Stimulated activated CD8-positive, alpha-beta memory T cell treated with anti-CD3 and anti-CD28 coated beads, Interleukin-15, amount 100 ng/mL, for 1 hour (primary cell): ENCODE measurements around the gene BTF3L4.
"Not testable (repeated sequence)": the region's sequence is repeated elsewhere in the genome, so short reads cannot be mapped to it uniquely, and the experiment has no call there.

Source experiments
- DNase-seq: peaks from one replicate; pipeline ENCODE4 v3.0.0-alpha.2; 2020; ENCODE audit warnings: low read depth

BTF3L4 gene

DNA sequence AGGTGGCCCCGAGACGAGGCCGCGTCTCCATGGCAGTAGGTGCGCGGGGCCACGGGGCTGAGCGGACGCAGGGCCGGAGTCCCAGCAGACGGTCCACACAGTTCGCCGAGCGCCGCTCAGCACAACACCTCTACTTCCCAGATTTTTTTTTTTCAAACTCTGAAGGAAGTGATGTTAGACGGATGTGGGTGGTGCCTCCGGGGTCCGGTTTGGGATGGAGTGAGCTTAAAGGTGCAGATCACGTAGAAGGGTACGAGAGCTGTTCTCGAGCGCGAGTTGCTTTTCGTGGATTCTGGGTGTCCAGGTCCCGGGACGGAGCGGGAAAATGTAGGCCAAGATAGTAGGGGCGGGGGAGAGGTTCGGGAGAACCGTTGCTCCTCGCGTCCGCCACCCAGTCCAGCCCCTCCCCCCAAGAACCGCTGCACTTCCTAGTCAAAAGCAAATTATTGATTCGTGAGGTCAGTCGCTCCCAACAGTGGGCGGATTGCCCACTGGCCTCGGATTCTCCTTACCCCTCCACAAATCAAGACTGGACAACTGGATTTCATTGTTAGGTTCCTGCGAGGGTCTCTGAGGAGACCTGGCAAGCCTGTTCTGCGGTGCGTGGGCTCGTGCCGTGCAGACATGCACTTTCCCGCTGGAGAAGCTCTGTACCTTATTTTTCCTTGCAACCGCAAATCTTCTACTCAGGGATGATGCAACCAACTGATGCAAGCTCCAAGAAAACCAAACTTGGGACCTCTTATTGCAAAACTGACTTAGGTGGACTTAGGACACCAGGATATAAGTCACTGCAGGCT is 829 bp upstream of the BTF3L4 start, which contains the start of gene TXNDC12:
Gene TXNDC12 (minus strand): TSS at position 126 of the 800 bp plus-strand sequence. CDS start 95 bp downstream, at position 31.
- DNase-seq, result peak; percentile 31

DNA sequence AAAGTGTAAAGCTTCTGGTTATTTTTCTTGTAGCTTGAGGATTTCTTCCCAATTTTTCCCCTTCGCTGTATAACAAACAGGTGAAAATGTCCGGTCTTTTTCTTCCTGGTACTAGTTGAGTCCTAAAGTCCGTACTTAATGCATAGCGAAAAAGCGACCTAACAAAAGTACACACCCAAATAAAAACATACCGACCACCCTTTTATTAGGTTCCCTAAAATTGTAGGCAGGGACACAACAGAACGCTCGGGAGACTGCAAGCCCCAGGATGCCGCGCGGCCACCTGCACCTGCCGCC is 281 bp upstream of the BTF3L4 start:
- DNase-seq, result no peak

DNA sequence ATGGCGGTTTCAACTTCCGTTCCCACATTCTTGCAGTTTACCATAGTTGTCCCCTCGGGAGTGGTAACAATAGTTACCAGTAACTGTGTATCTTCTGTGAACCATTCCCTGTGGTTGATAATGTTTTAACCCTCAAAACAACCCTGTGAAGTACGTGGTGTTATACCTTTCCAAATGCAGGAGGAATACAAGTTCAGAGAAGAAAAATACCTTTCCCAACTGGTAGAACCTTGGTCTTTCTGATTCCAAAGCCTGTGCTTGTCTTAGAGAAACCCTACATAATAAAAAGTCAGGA is 789 bp downstream of the BTF3L4 start:
- no peak for DNase-seq

DNA sequence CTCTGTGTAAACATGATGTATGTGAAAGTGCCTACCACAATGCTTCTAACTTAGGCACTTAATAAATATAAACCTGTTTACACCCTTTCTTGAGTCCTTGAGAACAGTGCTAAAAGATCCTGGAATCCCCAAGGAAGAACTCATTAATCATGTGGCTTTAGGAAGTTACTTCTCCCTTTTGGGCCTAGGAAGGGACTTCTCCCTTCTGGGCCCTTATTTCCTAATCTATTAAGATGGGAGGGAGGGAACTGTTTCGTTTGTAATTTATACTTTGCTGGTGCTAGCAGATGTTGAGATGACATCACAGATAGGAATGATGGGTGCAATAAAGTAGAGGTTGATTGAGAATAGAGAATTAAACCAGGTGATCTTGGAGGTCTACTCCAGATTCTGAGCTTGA is 1.2 kb downstream of the BTF3L4 start:
- DNase-seq, result no peak

DNA sequence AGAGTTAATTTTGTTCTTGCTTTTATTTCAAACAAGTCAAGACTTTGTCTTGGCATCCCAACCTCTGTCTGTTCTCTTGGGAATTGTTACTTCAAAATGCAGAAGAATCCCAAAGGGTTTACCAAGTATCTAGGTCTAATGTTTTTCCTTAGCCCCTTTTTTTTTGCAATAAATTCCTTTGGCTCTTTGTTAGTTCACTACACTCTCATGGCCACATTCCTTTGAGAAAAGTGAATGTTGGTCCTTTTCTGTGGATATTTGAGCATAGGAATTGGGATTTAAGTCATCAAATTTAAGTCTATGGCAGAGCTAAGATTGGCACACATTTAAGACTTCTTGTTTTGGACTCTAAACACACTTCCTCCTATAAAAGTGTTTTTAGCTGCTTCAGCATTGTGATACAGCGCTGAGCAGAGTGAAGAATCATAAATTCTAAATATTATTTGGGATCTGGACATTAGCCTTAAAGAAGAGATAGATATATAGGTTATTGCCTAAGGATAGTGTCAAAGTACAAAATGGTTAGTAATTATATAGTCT is 1.9 kb downstream of the BTF3L4 start:
- no peak for DNase-seq

DNA sequence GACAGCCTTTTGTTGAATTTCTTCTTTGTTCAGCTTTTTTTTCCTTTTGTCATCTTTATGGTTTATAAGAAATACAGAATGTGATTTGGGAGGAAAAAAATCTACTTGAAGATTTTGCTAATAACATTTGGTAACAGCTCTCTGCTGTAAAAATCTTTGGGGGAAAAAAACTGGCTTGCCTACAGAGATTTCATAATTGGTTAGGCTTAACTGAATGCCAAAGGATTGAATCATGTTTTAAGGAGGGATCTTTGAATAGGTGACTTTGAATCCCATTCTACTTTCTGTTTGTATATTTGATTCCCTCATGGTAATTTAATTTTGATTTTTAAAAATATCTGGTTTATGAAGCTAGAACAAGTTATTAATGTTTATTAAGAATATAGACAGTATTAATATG is 3.2 kb downstream of the BTF3L4 start:
- no peak for DNase-seq

DNA sequence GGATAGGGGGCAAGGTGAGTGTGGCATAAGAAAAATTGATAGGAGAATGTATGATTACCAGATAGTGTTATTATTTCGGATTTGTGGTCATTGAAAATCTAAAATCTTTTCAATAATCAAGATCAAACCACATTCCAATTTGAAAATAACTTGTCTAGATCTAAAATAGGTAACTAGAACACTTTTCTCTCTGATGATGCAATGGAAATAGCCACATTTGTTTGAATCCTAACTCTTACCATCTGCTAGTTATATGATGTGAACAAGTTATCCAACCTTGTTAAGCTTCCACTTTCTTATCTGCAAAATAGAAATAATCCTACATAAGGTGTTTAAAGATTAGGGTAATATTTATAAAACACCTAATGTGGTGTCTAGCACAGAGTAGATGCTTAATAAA is 3.8 kb downstream of the BTF3L4 start:
- DNase-seq, result no peak

DNA sequence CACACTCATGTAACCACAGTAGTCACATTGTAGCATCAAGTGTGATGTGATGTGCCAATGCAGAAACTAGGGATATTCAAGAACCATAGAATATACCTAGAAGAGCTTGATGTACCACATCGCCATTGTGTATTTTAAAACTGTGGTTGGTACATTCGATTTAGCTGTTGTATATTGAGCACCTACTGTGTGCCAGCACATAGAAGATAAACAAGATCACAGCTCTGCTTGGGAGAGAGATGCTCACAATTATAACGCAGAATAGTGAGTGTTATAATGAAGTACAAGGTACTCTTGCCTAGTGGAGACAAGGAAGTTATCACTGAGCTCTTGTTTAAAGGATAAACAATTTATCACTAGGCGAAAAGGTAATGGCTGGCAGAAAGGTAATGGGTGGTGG is 4.7 kb downstream of the BTF3L4 start:
- no peak for DNase-seq

DNA sequence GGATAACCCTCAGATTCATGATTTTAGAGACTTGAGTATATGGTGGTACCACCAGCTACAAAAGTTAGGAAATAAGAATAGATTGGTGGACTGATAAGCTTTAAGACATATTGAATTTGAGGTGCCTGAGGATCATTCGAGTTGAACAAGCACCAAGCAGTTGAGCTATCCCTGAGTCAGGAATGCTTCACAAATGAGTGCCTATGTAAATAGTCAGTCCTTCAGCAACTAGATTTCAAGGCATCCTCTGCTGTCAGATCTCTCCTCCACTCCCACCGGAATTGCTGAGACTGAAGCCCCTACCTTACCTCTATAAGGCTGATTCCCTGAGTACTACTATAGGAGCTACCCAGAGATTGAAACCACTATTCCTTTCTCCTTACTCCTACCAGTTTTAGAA is 7.1 kb downstream of the BTF3L4 start:
- no peak for DNase-seq

DNA sequence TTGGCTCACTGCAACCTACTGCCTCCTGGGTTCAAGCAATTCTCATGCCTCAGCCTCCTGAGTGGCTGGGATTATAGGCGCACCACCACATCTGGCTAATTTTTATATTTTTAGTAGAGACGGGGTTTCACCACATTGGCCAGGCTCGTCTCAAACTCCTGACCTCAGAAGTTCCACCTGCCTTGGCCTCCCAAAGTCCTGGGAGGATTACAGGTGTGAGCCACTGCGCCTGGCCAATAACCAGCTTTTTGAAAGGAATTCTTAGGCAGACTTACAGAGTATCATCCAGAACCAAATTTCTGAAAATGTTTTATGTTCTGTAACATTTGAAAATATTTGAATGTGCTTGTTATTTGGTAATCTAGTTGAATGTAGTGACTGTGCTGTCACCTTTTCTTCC is 14.6 kb downstream of the BTF3L4 start:
- DNase-seq, result no peak

DNA sequence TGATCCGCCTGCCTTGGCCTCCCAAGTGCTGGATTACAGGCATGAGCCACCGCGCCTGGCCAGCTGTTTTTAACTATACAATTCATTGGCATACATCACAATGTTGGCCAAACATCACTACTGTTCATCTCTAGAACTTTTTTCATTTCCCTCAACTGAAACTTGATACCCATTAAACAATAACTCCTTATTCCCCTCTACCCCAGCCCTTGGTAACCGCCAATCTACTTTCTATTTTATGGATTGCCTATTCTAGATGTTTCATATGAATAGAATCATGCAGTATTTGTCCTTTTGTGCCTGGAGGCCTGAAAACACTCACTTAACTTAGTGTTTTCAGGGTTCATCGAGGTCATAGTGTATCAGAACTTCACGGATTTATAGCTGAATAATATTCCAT is 16.2 kb downstream of the BTF3L4 start:
- DNase-seq, result no peak

DNA sequence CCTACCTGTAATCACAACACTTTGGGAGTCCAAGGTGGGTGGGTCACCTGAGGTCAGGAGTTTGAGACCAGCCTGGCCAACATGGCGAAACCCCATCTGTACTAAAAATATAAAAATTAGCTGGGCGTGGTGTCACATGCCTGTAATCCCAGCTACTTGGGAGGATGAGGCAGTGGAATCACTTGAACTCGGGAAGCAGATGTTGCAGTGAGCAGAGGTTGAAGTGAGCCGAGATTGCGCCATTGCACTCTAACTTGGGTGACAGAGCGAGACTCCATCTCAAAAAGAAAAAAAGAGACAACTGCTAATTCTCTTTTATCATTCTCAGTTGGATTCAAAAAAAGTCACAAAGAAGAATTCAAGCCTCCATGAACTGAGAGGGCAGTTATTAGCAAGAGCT is 21.2 kb downstream of the BTF3L4 start:
- not testable (repeated sequence) for DNase-seq

DNA sequence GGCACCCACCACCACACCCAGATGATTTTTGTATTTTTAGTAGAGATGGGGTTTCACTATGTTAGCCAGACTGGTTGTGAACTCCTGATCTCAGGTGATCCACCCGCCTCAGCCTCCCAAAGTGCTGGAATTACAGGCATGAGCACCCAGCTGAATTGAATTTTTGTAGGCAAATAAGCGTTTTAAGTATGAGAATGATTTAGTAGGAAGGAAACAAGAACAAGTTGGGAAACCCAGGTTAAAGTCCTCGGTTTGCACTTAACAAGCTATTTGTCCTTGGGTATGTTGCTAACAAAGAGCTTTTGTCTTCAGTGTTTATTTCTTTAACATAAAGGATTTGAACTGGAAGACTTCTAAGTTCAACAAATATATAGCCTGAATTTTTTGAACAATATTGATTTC is 23.9 kb downstream of the BTF3L4 start:
- no peak for DNase-seq

DNA sequence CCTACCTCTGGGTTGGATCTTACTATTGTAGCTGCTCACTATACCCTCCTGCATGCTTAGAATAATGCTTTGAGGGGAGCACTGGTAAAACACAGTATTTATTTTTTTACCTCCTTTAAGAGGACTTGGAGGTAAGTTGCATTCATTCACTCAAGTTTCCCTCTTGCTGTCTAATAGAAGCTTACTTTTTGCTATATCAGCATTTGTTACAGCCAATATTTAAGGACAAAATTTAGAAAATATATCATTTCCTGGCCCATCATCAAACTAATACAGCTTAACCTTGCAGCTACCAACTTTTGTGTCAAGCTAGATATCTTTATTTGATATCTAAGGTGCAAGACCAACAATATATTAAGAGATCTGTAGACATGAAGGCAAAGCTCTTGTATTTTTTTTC is 31.8 kb downstream of the BTF3L4 start:
- DNase-seq, result not testable (repeated sequence)

DNA sequence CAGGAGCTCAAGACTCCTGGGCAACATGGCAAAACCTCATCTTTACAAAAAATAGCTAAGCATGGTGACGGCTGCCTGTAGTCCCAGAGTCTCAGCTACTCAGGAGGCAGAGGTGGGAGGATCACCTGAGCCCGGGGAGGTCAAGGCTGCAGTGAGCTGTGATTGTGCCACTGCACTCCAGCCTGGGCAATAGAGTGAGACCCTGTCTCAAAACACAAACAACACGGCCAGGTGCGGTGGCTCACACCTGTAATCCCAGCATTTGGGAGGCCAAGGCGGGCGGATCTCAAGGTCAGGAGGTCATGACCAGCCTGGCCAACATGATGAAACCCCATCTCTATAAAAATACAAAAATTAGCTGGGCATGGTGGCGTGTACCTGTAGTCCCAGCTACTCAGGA is 38.2 kb downstream of the BTF3L4 start:
- DNase-seq, result not testable (repeated sequence)

DNA sequence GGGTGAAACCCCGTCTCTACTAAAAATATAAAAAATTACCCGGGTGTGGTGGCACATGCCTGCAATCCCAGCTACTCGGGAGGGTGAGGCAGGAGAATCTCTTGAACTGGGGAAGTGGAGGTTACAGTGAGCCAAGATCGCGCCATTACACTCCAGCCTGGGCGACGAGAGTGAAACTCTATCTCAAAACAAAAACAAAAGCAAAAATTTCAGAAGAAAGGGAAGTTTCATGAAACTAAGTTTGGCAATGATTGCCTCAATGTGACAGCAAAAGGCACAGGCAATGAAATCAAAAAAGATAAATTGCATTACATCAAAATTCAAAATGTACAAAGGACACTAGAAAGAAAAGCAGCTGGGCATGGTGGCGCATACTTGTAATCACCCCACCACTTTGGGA is 40.1 kb downstream of the BTF3L4 start:
- DNase-seq, result no peak

DNA sequence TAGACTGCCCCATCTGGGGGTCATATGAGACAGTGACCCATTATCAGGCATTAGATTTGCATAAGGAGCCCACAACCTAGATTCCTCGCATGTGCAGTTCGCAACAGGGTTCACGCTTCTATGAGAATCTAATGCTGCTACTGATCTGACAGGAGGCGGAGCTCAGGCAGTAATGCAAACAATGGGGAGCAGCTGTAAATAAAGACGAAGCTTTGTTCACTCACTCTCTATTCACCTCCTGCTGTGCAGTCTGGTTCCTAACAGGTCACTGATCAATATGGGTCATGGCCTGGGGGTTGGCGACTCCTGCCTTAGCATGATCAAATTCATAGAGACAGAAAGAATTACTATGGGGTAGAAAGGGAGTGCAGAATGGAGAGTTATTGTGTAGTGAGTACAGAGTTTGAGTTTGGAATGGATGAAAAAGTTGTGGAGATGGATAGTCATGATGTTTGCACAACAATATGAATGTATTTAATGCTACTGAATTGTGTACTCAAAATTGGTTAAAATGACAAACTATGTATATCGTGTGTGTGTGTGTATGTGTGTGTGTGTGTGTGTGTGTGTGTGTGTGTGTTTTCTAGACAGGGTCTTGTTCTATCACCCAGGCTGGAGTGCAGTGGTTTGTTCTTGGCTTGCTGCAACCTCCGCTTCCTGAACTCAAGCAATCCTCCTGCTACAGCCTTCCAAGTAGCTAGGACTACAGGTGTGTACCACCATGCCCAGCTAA is 42.2 kb downstream of the BTF3L4 start:
- no peak for DNase-seq

DNA sequence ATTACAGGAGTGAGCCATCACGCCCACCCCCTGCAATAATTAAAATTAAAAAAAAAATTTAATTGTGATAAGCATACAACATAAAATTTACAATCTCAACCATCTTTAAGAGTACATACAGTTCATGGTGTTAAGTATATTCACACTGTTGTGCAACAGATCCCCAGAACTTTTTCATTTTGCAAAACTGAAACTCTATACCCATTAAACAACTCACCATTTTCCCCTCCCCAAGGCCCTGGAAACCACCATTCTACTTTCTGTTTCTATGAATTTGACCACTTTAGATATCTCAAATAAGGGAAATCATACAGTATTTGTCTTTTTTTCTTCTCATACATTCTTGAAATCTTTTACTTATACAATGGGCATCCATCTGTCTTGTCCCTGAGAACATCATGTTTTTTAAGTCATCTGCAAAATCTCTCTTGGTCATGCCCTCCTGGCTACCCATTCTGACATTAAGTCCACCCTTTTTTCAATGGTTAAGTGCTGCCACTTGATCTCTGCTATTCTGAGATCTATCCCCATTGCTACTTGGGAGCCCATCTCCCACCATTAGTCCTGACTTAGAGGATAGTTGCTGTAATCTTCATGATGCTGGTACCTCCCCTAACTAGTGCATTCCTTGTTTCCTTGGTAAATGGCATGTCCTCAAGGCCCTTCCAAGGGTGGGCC is 46.4 kb downstream of the BTF3L4 start:
- no peak for DNase-seq

DNA sequence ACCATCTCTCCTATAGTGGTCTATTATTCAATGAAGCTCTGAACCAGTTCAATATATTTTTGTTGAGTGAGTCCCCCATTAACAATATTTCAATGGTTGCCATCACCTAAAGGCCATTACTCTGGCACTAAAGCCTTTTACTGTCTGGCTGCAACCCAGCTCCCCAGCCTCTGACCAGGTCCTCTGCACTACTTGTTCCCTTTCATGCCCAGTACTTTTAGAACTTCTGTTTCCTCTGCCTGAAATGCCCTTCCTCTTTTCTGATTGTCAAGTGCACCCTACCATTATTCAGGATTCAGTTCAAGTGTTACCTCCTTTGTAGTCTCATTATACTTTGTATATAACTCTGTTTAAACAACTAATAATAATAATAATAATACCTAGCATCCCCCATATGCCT is 55.4 kb downstream of the BTF3L4 start:
- no peak for DNase-seq

DNA sequence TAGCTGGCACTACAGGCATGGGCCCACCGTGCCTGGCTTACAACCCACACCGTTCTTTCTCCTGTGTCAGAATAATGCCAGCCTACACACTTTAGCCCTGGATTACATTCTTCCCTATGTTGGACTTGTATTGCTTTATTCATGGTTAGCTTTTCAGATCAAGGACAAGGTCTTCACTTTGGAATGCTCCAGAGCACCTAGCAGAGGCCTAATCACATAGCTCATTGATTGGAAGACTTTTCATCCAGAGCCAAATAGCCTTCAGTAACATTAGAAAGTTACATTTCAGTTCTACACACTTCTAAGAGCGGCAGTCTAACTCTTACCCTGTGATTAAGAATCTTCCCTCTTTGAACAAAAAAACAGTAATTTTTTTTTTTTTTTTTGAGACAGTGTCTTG is 56.4 kb downstream of the BTF3L4 start:
- DNase-seq, result no peak

DNA sequence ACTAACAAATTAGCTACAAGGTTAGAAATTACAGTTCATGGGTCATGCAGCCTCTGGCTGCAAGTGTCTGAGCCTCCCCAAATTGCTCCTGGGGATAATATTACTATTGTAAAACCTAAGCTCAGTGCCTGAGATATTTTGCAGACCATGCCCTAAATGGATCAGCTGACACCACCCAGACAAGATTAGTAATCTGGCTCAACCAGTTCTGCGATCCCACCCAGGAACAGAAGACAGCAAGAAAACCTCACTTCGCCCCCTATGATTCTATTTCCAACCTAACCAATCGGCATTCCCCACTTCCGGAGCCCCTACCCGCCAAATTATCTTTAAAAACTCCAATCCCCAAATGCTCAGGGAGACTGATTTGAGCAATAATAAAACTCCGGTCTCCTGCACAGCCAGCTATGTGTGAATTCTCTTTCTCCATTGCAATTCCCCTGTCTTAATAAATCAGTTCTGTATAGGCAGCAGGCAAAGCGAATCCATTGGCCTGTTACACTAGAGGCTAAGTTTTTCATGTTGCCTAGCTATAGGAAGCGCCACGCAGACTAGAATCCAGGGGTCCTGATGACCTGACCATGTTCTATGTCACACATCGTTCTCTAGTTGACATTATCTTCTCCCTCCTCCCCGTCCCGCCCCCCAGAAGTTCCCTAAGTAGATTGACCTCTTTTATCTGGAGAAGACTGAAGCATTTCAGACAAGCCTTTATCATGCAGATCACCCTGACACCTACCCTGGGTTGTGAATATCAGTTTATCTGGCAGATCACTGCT is 63.4 kb downstream of the BTF3L4 start:
- no peak for DNase-seq

DNA sequence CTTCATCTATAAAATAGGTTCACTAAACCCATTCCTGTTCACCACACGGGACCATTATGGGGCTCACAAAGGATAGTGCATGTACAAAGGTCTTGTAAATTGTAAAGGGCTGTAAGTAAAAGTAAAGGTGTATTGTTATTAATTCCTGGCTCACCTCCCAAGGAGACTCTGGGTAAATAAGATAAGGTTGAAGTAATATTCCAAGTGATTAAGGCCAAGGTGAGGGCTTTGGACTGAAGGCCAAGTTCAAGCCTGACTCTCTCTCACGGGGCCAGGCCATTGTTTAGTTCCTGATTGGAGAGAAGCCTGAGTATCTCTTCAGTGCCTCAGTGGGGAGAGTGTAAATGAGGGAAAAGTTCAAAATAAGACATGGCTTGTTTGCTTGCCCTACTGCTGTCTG is 66.3 kb downstream of the BTF3L4 start:
- DNase-seq, result no peak
